Hematopoietic multipotent progenitor cell treated with erythropoietin and hydrocortisone succinate and interleukin-3 and kit ligand, for 4 days (in vitro differentiated cells): ENCODE data around the gene FLNB.
"Not testable (repeated sequence)": the region's sequence is repeated elsewhere in the genome, so short reads cannot be mapped to it uniquely, and the experiment has no call there.

Source experiments
- DNase-seq: peaks from one replicate; pipeline ENCODE4 v3.0.0-alpha.2; 2015

FLNB gene

GRCh38 chr3:58188921-58189451, 180.8 kb downstream of the FLNB start:
- DNase-seq = no peak

GRCh38 chr3:58189691-58190090, 181.5 kb downstream of the FLNB start:
- DNase-seq = no peak

GRCh38 chr3:58190291-58190690, 182.1 kb downstream of the FLNB start:
- no peak for DNase-seq

- DNase-seq = no peak
Observed at GRCh38 chr3:58190882-58191281, 182.7 kb downstream of the FLNB start.

- no peak for DNase-seq
Observed at GRCh38 chr3:58191361-58191991, 183.3 kb downstream of the FLNB start.

- no peak for DNase-seq
Observed at GRCh38 chr3:58192069-58192468, 183.8 kb downstream of the FLNB start.

GRCh38 chr3:58193682-58194407, 185.6 kb downstream of the FLNB start:
- no peak for DNase-seq

GRCh38 chr3:58197588-58197987, 189.4 kb downstream of the FLNB start:
- DNase-seq = no peak

- DNase-seq = no peak
Observed at GRCh38 chr3:58198362-58198761, 190.1 kb downstream of the FLNB start.

GRCh38 chr3:58198804-58199203, 190.6 kb downstream of the FLNB start:
- DNase-seq = no peak

- DNase-seq = no peak
Observed at GRCh38 chr3:58200121-58200709, 192.0 kb downstream of the FLNB start.

GRCh38 chr3:58200846-58201355, 192.7 kb downstream of the FLNB start:
- DNase-seq = no peak

GRCh38 chr3:58201451-58201850, 193.2 kb downstream of the FLNB start:
- DNase-seq = not testable (repeated sequence)

GRCh38 chr3:58202917-58203360, 194.7 kb downstream of the FLNB start:
- no peak for DNase-seq

- DNase-seq = no peak
Observed at GRCh38 chr3:58203541-58203940, 195.3 kb downstream of the FLNB start.

GRCh38 chr3:58204720-58205119, 196.5 kb downstream of the FLNB start:
- no peak for DNase-seq

GRCh38 chr3:58205981-58206380, 197.8 kb downstream of the FLNB start:
- no peak for DNase-seq

- DNase-seq = no peak
Observed at GRCh38 chr3:58206406-58207011, 198.3 kb downstream of the FLNB start.

- no peak for DNase-seq
Observed at GRCh38 chr3:58207954-58208353, 199.7 kb downstream of the FLNB start.

GRCh38 chr3:58209933-58210332, 201.7 kb downstream of the FLNB start:
- no peak for DNase-seq

GRCh38 chr3:58210761-58211460, 202.7 kb downstream of the FLNB start, which contains the start of gene DNASE1L3:
Gene DNASE1L3, minus strand, starts transcription at chr3:58210972. Its CDS starts 66 bp downstream, at chr3:58210906.
- DNase-seq = no peak
